Trophoblast cell (in vitro differentiated cells and primary cell): ENCODE data around the gene PTPA.

Source experiments
- DNase-seq, 2 donors: peaks; one replicate each; pipeline ENCODE4 v3.0.0-alpha.2; 2016
- H2AFZ ChIP-seq: 2 replicates; pipeline ENCODE4 v1.6.1; 2013; ENCODE audit warnings: low read length, moderate library complexity, mild to moderate bottlenecking; ENCODE audit not compliant: insufficient read depth, poor library complexity
- H2AK5ac ChIP-seq: 2 replicates; pipeline ENCODE4 v1.6.1; 2013; ENCODE audit warnings: mild to moderate bottlenecking, low read length
- H2BK120ac ChIP-seq: 2 replicates; pipeline ENCODE4 v1.6.1; 2013; ENCODE audit warnings: low read length, mild to moderate bottlenecking, moderate library complexity; ENCODE audit not compliant: insufficient read depth, poor library complexity
- H2BK12ac ChIP-seq: 2 replicates; pipeline ENCODE4 v1.6.1; 2013; ENCODE audit warnings: mild to moderate bottlenecking, low read length, moderate library complexity
- H2BK5ac ChIP-seq: 2 replicates; pipeline ENCODE4 v1.6.1; 2013; ENCODE audit warnings: low read length, low read depth, moderate library complexity, mild to moderate bottlenecking; ENCODE audit not compliant: poor library complexity
- H3K14ac ChIP-seq: 2 replicates; pipeline ENCODE4 v1.6.1; 2013; ENCODE audit warnings: mild to moderate bottlenecking, low read length
- H3K18ac ChIP-seq: 2 replicates; pipeline ENCODE4 v1.6.1; 2013; ENCODE audit warnings: mild to moderate bottlenecking, low read length
- H3K23ac ChIP-seq: 2 replicates; pipeline ENCODE4 v1.6.1; 2013; ENCODE audit warnings: low read length
- H3K27ac ChIP-seq: 2 replicates; pipeline ENCODE4 v1.5.1; 2013; ENCODE audit warnings: low read depth, mild to moderate bottlenecking, inconsistent platforms, low read length, moderate library complexity
- H3K27me3 ChIP-seq: 2 replicates; pipeline ENCODE4 v1.6.1; 2013; ENCODE audit warnings: inconsistent platforms, mild to moderate bottlenecking, low read length, moderate library complexity; ENCODE audit not compliant: insufficient read depth
- H3K36me3 ChIP-seq, 2 experiments: 1 replicate in 1 of 2; 2 replicates in 1 of 2; pipeline ENCODE4 v1.6.1; 2013; ENCODE audit warnings: low read length in 2 of 2, mild to moderate bottlenecking in 2 of 2, moderate library complexity in 1 of 2; ENCODE audit not compliant: insufficient read depth in 2 of 2, control insufficient read depth in 1 of 2
- H3K4ac ChIP-seq: 2 replicates; pipeline ENCODE4 v1.6.1; 2013; ENCODE audit warnings: low read depth, mild to moderate bottlenecking, low read length, moderate library complexity
- H3K4me1 ChIP-seq, 2 experiments: 1 replicate in 1 of 2; 2 replicates in 1 of 2; pipeline ENCODE4 v1.6.1; 2013; ENCODE audit warnings: low read length in 2 of 2, mild to moderate bottlenecking in 2 of 2, moderate library complexity in 1 of 2; ENCODE audit not compliant: insufficient read depth in 2 of 2, control insufficient read depth in 1 of 2
- H3K4me2 ChIP-seq: 2 replicates; pipeline ENCODE4 v1.6.1; 2013; ENCODE audit warnings: inconsistent platforms, mild to moderate bottlenecking, low read length, moderate library complexity
- H3K4me3 ChIP-seq: 2 replicates; pipeline ENCODE4 v1.5.1; 2013; ENCODE audit warnings: mild to moderate bottlenecking, low read depth, low read length, inconsistent platforms
- H3K79me1 ChIP-seq: one replicate; pipeline ENCODE4 v1.6.1; 2013; ENCODE audit warnings: low read length
- H3K79me2 ChIP-seq: 2 replicates; pipeline ENCODE4 v1.6.1; 2013; ENCODE audit warnings: low read length, mild to moderate bottlenecking; ENCODE audit not compliant: control insufficient read depth, insufficient read depth, poor library complexity
- H3K9ac ChIP-seq: 2 replicates; pipeline ENCODE4 v1.6.1; 2013; ENCODE audit warnings: mild to moderate bottlenecking, low read length
- H3K9me3 ChIP-seq: 2 replicates; pipeline ENCODE4 v1.6.1; 2013; ENCODE audit warnings: low read depth, mild to moderate bottlenecking, control low read depth, inconsistent platforms, low read length; ENCODE audit not compliant: insufficient read depth
- H4K12ac ChIP-seq: 2 replicates; pipeline ENCODE4 v1.6.1; 2013; ENCODE audit warnings: low read depth, mild to moderate bottlenecking, low read length, moderate library complexity
- H4K8ac ChIP-seq: 2 replicates; pipeline ENCODE4 v1.6.1; 2013; ENCODE audit warnings: low read depth, mild to moderate bottlenecking, low read length, moderate library complexity
- H4K91ac ChIP-seq: one replicate; pipeline ENCODE4 v1.6.1; 2013; ENCODE audit warnings: low read depth, mild to moderate bottlenecking, low read length, moderate library complexity
- WGBS: extraction: QIAGEN DNeasy Blood & Tissue Kit; methylation state at CpG from one replicate; pipeline ENCODE4 v1.1.7; 2013; ENCODE audit warnings: missing lambda C conversion rate; ENCODE audit not compliant: insufficient read length, insufficient coverage; ENCODE audit errors: extremely low coverage; 5-methylcytosine and 5-hydroxymethylcytosine counted together

Gene PTPA

GRCh38 chr9:129080298-129080600 lies 31.0 kb upstream of the PTPA start:
- peak overlapping the region; percentile 82 for H4K8ac ChIP-seq
- no peaks in the 10 kb centered on the region for H3K27me3 ChIP-seq
- peaks cover 7% of the 10 kb centered on the region for H3K79me1 ChIP-seq
- H3K36me3 ChIP-seq = peaks cover 6 to 14% of the 10 kb centered on the region in 2 experiments
- peak overlapping the region; percentile 71 for H3K9ac ChIP-seq
- H3K4ac ChIP-seq = no peak overlapping the region
- peaks cover 1% of the 10 kb centered on the region for H3K9me3 ChIP-seq
- peak overlapping the region; percentile 32 for H4K12ac ChIP-seq
- H3K18ac ChIP-seq = no peak overlapping the region
- H2AK5ac ChIP-seq = no peak overlapping the region
- peak in 1 of 2 donors; percentile 9 for DNase-seq
- H3K27ac ChIP-seq = no peak overlapping the region
- peak overlapping the region; percentile 74 for H2AFZ ChIP-seq
- no peak overlapping the region for H2BK120ac ChIP-seq
- H3K79me2 ChIP-seq = peaks cover 6% of the 10 kb centered on the region
- no CpG with 5 or more reads among the region's 12 CpGs for WGBS
- peak overlapping the region; percentile 26 for H3K14ac ChIP-seq
- H3K23ac ChIP-seq = no peak overlapping the region
- peak overlapping the region; percentile 15 for H4K91ac ChIP-seq
- peak overlapping the region; percentile 83 for H3K4me3 ChIP-seq
- H3K4me2 ChIP-seq = peak overlapping the region; percentile 81
- no peak overlapping the region for H2BK5ac ChIP-seq
- peaks cover 11 to 12% of the 10 kb centered on the region in 2 experiments for H3K4me1 ChIP-seq
- H2BK12ac ChIP-seq = no peak overlapping the region

- H4K91ac ChIP-seq = peak within 1 kb of the TSS; percentile 82
- peaks cover 1% of the 10 kb centered on the region for H3K9me3 ChIP-seq
- H2BK120ac ChIP-seq = peak within 1 kb of the TSS; percentile 1
- peak within 1 kb of the TSS; percentile 32 for H4K12ac ChIP-seq
- peak within 1 kb of the TSS; percentile 90 for H3K4me3 ChIP-seq
- peaks cover 11 to 19% of the 10 kb centered on the region in 2 experiments for H3K36me3 ChIP-seq
- H4K8ac ChIP-seq = peak within 1 kb of the TSS; percentile 91
- peak within 1 kb of the TSS; percentile 86 for H3K4me2 ChIP-seq
- WGBS = no CpG with 5 or more reads among the region's 70 CpGs
- no peak within 1 kb of the TSS for H3K23ac ChIP-seq
- H2AK5ac ChIP-seq = peak within 1 kb of the TSS; percentile 52
- H2AFZ ChIP-seq = peak within 1 kb of the TSS; percentile 74
- peak within 1 kb of the TSS; percentile 59 for H2BK5ac ChIP-seq
- peak within 1 kb of the TSS; percentile 81 for H3K4ac ChIP-seq
- peaks cover 7% of the 10 kb centered on the region for H3K79me1 ChIP-seq
- peak within 1 kb of the TSS; percentile 74 for H3K18ac ChIP-seq
- no peak within 1 kb of the TSS for H2BK12ac ChIP-seq
- H3K27me3 ChIP-seq = no peaks in the 10 kb centered on the region
- H3K27ac ChIP-seq = peak within 1 kb of the TSS; percentile 70
- H3K14ac ChIP-seq = peak within 1 kb of the TSS; percentile 82
- H3K9ac ChIP-seq = peak within 1 kb of the TSS; percentile 91
- peak; percentile 100 for DNase-seq
- H3K4me1 ChIP-seq = peaks cover 11 to 12% of the 10 kb centered on the region in 2 experiments
- H3K79me2 ChIP-seq = peaks cover 6% of the 10 kb centered on the region
Observed at GRCh38 chr9:129080601-129081387, 30.4 kb upstream of the PTPA start, which contains the start of gene DOLPP1. DOLPP1 (plus strand) TSS chr9:129081111; CDS start chr9:129081132, 21 bp downstream.

GRCh38 chr9:129081388-129081904 lies 29.8 kb upstream of the PTPA start:
- Histone ChIP-seq H4K91ac (peak overlapping the region; percentile 47), H3K14ac (peak overlapping the region; percentile 82), H3K23ac (no peak overlapping the region), H3K79me2 (peaks cover 6% of the 10 kb centered on the region), H3K36me3 (peaks cover 18 to 26% of the 10 kb centered on the region in 2 experiments), H2BK120ac (peak overlapping the region; percentile 1), H3K27ac (peak overlapping the region; percentile 40), H2BK12ac (no peak overlapping the region), H3K79me1 (peaks cover 7% of the 10 kb centered on the region), H4K12ac (peak overlapping the region; percentile 24), H2AK5ac (peak overlapping the region; percentile 52), H3K4ac (peak overlapping the region; percentile 81), H3K4me1 (peaks cover 11 to 12% of the 10 kb centered on the region in 2 experiments), H3K9me3 (peaks cover 1% of the 10 kb centered on the region), H3K9ac (peak overlapping the region; percentile 91), H3K27me3 (no peaks in the 10 kb centered on the region), H2BK5ac (peak overlapping the region; percentile 59), H3K4me2 (peak overlapping the region; percentile 86), H2AFZ (peak overlapping the region; percentile 51), H3K18ac (peak overlapping the region; percentile 74), H3K4me3 (peak overlapping the region; percentile 90), H4K8ac (peak overlapping the region; percentile 67)
- DNase-seq = no peak
- no CpG with 5 or more reads among the region's 30 CpGs for WGBS

GRCh38 chr9:129084087-129084486 lies 27.1 kb upstream of the PTPA start:
- Histone ChIP-seq H3K27ac (no peak overlapping the region), H2AK5ac (no peak overlapping the region), H3K36me3 (peaks cover 38 to 46% of the 10 kb centered on the region in 2 experiments), H3K79me1 (peaks cover 7% of the 10 kb centered on the region), H3K23ac (no peak overlapping the region), H3K4me3 (no peak overlapping the region), H2BK12ac (no peak overlapping the region), H3K14ac (no peak overlapping the region), H3K27me3 (no peaks in the 10 kb centered on the region), H4K8ac (no peak overlapping the region), H3K79me2 (peaks cover 6% of the 10 kb centered on the region), H4K91ac (no peak overlapping the region), H2BK120ac (no peak overlapping the region), H3K18ac (no peak overlapping the region), H3K4me2 (no peak overlapping the region), H3K4ac (no peak overlapping the region), H3K4me1 (peaks cover 11 to 12% of the 10 kb centered on the region in 2 experiments), H3K9ac (no peak overlapping the region), H2AFZ (no peak overlapping the region), H2BK5ac (no peak overlapping the region), H4K12ac (no peak overlapping the region), H3K9me3 (peaks cover 1% of the 10 kb centered on the region)
- no CpG with 5 or more reads among the region's 7 CpGs for WGBS
- no peak for DNase-seq
